HG03442 (cell line): ENCODE data around the gene BPIFB1.

Experiments used
- ATAC-seq: cut with Tn5 transposase; IDR thresholded peaks from one replicate; pipeline ENCODE4 v1.9.1; 2021; ENCODE audit warnings: mild to moderate bottlenecking, moderate library complexity; ENCODE audit not compliant: unreplicated experiment

The BPIFB1 gene

GRCh38 chr20:33320006-33320405 lies 37.0 kb downstream of the BPIFB1 start:
- ATAC-seq: no peak

DNA sequence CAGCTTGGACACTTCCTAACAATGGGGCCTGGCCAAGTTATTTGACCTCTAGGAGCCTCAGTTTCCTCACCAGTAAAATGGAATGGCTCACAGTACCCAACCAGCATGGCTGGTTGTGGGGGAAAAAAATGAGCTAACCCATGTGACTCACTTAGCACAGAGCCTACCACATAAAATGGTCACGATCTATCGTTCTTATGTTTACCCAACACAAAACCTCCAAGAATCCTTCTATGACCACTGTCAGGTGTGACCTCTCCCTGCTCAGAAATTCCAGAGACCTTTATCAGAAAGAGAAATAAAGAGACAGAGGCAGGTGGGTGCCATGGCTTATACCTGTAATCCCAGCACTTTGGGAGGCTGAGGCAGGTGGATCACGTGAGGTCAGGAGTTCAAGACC lies 39.4 kb downstream of the BPIFB1 start:
- no peak for ATAC-seq

DNA sequence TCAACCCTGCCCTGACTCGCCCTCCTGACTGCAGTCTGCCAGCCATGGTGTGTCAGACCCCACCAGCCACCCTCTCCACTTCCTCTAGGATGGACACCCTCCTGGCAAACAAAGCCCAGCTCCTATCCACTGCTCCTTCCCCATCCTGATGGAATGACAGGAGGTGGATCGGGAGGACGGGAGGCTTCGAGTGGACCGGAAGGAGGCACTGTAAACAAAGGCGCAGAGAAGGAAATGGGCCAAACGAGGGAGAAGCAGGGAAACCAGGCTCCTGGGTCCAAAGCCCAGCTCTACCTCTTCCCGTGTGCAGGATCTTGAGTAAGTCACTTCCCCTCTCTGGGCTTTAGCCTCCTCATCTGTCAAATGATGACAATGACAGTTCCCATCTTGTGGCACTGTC lies 40.2 kb downstream of the BPIFB1 start:
- no peak for ATAC-seq

DNA sequence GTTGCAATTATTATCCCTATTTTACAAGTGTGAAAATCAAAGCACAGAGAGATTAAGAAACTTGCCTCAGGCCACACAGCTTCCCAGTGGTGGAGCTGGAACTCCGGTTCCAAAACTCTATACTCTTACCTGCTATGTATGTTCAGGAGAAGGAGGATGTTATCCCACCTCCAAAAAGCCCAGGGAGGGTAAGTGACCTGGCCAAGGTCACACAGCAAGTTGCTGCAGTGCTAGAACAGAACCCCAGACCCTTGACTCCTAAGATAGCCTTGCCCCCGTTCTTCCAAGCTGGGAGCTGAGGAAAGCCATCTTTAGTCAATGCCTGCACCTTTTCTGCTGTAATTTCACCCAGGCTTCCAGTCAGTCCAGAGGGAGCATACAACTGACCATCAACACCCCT lies 42.3 kb downstream of the BPIFB1 start:
- no peak for ATAC-seq

GRCh38 chr20:33328157-33329137 lies 45.4 kb downstream of the BPIFB1 start:
- no peak for ATAC-seq

- no peak for ATAC-seq
Observed at GRCh38 chr20:33332905-33333456, 50.0 kb downstream of the BPIFB1 start.

GRCh38 chr20:33333616-33334015 lies 50.6 kb downstream of the BPIFB1 start:
- no peak for ATAC-seq

- ATAC-seq: no peak
Observed at GRCh38 chr20:33334111-33334510, 51.1 kb downstream of the BPIFB1 start.

GRCh38 chr20:33336375-33336774 lies 53.4 kb downstream of the BPIFB1 start:
- ATAC-seq: no peak

- ATAC-seq: no peak
Observed at GRCh38 chr20:33337119-33337518, 54.1 kb downstream of the BPIFB1 start.

DNA sequence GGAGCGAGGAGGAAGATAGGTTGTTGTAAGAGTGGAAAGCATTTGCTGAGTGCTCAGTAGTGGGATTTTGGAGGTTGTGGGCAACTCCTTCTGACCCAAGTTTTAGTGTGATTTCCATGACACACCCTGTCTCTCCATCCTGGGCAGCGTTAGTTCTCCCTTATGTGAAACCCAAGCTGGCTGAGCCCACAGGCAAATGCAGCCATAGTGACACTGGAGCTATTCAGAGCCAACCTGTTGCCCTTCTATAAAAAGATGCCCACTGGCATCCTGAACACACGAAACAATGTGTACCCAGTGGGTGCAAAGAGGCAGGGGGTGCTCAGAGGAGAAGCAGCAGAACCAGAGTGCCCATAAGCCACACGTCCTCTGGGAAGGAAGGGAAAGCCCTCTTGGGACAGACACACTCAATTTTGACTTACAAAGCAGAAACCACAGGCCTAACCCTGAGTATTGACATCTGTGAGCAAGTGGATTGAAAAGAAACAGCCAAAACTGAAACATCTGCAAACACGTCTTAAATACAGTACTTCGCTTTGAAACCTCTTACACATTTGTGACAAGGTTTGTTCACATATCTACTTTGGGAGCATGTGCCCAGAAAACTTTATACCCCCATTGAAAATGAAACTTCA lies 54.6 kb downstream of the BPIFB1 start:
- peak; percentile 46 for ATAC-seq

DNA sequence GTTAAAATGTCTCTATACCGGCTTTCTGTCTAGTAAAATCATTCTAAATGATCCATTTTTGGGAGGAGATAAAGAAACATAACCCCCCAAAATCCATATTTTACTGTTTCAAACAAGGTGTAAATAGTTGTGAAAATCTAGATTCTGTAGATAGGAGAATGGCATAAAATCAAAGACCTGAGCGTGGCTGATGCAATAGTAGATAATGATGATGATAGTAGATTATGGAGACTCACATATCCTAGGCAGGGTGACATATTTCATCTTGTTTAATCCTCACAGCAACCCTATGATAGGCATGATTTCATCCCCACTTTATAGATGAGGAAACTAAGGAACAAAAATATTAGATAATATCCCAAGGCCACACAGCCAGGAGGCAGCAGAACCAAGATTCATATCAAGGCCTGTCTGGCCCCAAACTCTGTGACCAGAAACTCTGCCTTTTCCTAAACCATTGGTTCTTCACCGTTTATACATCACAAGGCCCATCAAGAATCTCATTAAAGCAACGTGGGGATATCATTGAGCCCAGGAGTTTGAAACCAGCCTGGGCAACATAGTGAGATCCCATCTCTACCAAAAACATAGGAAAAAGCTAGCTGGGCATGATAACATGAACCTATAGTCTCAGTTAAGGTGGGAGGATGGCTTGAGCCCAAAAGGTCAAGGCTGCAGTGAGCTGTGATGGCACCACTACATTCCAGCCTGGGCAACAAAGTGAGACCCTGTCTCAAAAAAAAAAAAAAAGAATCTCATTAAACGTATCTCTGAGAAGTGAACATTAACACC lies 55.6 kb downstream of the BPIFB1 start:
- no peak for ATAC-seq

- ATAC-seq: no peak
Observed at GRCh38 chr20:33339515-33340058, 56.6 kb downstream of the BPIFB1 start.

DNA sequence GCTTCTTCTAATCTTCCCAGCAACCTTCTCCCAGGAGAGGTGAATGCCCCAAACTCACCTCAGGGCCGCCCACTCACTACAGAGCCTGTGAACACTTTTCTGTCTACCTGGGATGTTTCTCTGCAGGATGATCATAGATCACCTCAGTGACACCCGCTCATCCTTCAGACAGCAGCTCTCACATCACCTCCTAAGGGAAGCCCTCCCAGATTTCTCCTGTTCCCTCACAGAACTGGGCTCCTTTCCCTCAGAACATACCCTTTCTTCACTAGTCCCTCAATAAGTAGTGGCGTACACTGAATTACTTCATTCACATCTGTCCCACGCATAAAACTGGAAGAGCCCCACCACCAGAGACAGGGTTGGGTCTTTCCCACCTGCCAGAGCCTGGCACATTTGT lies 60.5 kb downstream of the BPIFB1 start:
- ATAC-seq: no peak

DNA sequence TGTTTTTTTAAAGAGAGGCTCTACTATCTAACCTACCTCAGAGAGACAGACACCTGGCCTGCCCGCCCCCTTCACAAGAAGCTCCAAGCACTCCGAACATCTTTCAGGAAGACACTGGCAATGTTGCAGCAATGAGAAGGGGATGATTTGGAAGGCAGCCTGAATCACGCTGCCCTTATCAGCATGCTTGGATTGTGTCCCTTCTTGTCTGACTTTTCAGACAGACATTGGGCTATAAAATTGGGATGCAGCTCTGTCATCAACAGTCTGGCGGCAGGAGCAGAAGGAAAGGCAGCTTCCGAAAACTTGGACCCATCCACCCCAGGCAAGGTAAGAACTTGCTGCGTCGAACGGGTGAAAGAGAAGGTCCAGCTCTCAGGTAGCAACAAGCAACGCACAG lies 62.3 kb downstream of the BPIFB1 start:
- ATAC-seq: no peak

GRCh38 chr20:33348136-33348937 lies 65.3 kb downstream of the BPIFB1 start:
- no peak for ATAC-seq

DNA sequence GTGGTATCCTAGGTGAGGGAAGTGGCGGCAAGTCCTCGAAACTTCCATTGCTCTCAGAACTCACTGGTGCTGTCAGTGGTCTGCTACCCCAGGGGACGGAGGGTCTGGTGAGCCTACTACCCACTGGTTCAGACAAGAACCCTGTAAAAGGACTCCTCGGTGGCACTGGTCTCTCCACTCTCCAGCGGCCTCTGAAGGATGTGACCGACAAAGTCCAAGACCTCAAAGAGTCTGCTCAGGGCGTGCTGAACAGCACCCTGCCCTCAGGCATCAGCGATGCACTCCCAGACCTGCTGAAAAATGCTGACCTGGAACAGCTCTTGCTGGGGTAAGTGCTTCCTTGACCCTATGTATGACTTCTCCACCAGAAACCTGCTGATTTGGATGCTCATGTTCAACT lies 66.5 kb downstream of the BPIFB1 start:
- ATAC-seq: no peak

GRCh38 chr20:33351696-33352095 lies 68.7 kb downstream of the BPIFB1 start:
- ATAC-seq: no peak

DNA sequence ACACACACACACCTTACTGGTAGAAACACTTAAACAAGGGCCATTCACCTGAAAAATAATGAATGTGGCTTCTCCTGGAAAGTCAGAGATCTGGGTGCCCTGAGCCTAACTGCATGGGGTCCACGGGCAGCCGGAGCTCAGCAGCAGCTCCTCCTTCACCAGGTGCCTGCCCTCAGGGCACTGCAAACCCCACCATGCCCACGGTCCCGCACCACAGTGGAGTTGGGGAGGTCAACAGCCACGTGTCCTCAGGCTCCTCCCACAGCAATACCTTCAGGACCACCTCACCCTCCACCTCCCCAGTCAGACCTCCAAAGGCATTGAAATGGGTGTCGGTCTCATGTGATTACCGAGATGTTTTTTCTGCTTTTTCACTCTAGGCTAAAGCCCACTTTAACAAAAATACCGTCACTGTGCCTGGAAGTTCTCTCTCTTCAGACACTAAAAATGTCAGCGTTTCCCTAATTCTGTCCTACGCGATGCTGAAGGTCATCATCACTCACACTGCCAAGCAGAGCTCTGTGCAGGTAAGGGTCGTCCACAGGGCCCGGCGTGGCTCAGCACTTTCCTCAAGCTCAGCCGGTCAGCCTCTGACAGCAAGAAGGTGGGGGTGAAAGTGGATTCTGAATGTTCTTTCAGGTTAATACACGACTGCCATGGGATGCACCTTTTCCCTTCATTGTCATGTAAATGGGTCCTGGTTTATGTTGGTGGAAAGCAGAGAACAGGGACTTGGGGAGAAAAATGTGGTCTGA lies 69.4 kb downstream of the BPIFB1 start:
- ATAC-seq: no peak
